Measurements from ENCODE around the gene PLCG1.

DNA sequence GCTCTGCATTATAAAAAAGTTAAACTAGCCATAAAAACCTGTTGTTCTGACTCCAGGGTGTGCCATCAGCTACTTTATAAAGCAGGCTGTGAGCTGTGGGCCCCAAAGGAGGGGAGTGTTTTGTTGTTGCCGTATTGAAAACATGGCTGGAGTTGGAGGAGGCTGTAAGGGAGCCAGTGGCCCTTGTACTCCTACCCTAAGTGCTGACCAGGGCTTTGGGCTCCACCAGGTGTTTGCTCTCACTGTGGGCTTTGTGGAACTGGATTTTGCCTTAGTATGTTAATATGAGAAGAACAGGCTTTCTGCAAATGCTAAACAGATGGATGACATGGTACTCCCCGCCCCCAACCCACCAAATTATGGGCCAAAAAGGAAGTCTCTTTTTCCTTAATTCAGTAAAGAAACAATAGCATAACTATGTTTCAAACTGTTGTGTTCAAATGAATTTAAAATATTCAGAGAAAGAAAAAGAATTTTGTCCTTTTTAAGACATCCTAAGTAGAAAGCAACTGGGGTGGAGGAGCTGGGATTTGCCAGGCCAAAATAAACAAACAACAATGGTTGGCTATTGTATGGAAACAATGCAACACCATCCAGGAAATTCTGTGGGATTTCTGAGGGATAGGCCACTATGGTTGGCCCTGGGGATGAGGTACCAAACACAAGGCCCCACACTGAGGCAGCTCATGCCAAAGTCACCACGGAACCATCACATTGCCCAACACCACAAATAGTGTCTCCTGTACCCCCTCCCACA lies 63.3 kb downstream of the PLCG1 start:
- no peak for TF ChIP-seq POLR2A (IDR thresholded peaks at IDR 0.05)
- TF ChIP-seq, protein P1, sequence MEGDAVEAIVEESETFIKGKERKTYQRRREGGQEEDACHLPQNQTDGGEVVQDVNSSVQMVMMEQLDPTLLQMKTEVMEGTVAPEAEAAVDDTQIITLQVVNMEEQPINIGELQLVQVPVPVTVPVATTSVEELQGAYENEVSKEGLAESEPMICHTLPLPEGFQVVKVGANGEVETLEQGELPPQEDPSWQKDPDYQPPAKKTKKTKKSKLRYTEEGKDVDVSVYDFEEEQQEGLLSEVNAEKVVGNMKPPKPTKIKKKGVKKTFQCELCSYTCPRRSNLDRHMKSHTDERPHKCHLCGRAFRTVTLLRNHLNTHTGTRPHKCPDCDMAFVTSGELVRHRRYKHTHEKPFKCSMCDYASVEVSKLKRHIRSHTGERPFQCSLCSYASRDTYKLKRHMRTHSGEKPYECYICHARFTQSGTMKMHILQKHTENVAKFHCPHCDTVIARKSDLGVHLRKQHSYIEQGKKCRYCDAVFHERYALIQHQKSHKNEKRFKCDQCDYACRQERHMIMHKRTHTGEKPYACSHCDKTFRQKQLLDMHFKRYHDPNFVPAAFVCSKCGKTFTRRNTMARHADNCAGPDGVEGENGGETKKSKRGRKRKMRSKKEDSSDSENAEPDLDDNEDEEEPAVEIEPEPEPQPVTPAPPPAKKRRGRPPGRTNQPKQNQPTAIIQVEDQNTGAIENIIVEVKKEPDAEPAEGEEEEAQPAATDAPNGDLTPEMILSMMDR (IDR thresholded peaks at IDR 0.05), result no peak
